Stimulated activated CD8-positive, alpha-beta memory T cell treated with anti-CD3 and anti-CD28 coated beads, Interleukin-4, amount 100 ng/mL, for 4 hours (primary cell): ENCODE measurements around the gene DDX27.

ENCODE experiments used
- DNase-seq, 2 donors: peaks; one replicate each; pipeline ENCODE4 v3.0.0-alpha.2; 2020; ENCODE audit warnings: low read depth in 2 of 2, low spot score in 1 of 2

The DDX27 gene

DNA sequence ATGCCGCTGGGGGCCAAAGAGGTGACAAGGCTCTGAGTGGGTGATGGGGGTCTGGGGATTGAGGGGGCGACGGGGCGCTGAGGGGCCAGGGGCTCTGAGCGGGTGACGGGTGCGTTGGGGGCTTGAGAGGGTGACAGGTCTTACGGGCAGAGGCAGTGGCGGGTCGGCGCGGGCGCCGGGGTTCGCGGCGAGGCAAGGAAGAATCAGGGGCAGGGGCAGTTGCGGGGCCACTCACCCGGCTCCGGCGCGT is 58.5 kb downstream of the DDX27 start:
- DNase-seq = no peak

DNA sequence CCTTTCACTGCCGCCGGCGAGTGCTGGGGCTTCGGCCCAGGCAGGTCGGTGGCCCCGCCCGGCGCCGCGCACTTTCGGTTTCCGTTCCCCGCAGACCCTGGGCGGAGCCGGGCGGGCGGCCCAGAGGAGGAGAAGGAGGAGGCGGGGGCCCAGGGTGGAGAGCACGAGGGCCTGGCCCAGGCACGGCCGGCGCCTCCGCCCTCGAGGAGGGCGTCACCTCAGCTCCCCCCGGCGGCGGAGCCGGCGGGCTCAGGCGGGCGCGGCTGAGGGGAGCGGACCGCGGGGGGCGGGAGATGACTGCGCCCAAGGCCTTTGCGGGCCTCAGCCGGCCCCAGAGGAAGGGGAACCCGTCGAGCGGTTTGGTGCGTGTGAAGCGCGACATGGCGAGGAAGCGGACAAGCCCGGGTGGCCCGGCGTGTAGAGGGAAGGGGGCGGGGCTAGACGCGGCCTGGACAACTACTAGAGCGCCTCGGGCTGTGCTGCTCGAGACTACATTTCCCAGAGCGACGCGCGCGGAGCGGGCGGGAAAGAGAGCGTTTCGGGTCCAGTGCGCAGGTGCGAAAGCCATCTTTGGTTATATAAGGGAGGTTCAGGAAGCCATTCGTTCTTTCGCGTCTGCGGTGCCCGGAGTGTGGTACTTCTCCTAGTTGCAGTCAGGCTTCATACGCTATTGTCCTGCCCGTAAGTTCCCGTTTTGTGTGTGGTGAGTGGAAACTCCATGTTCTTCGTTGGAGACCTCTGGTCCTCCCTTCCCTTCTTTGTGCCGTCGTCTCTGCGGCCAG is 59.0 kb downstream of the DDX27 start, which contains the start of gene ZNFX1:
Gene ZNFX1, minus strand, starts transcription at position 22 of the 782 bp plus-strand sequence. CDS start 2,218 bp downstream, outside the sequence.
- DNase-seq = peak; percentile 95 to 97

DNA sequence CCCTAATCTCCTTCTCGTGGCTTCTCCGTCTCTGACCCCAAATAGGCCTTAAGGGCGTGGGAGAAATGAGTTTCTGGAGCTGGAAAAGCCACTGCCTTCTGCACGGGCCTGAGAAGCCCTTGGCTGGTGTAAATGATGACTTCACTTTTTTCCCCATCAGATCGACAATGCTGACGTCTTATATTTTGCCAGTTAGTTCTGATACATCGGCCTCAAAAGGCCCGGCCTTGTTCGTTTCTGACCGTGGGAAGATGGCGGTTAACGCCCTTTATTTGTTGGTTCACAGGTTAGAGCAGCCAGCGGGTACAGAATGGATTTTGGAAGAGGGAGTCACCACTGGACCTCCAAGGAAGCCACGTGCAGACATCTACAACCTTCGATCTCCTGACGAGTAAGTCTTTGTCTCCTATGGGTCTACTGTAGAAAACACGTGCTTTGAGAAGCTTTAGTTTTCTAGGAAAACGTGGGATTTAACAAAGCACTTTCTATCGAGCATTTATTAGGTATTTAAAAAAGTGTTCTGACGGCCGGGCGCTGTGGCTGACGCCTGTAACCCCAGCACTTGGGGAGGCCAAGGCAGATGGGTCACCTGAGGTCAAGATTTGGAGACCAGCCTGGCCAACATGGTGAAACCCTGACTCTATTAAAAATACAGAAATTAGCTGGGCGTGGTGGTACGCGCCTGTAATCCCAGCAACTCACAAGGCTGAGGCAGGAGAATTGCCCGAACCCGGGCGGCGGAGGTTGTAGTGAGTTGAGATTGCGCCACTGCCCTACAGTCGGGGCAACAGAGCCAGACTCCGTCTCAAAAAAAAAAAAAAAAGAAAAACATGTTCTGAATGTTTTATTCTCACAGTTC is 59.8 kb downstream of the DDX27 start:
- DNase-seq = peak in 1 of 2 donors; percentile 6

DNA sequence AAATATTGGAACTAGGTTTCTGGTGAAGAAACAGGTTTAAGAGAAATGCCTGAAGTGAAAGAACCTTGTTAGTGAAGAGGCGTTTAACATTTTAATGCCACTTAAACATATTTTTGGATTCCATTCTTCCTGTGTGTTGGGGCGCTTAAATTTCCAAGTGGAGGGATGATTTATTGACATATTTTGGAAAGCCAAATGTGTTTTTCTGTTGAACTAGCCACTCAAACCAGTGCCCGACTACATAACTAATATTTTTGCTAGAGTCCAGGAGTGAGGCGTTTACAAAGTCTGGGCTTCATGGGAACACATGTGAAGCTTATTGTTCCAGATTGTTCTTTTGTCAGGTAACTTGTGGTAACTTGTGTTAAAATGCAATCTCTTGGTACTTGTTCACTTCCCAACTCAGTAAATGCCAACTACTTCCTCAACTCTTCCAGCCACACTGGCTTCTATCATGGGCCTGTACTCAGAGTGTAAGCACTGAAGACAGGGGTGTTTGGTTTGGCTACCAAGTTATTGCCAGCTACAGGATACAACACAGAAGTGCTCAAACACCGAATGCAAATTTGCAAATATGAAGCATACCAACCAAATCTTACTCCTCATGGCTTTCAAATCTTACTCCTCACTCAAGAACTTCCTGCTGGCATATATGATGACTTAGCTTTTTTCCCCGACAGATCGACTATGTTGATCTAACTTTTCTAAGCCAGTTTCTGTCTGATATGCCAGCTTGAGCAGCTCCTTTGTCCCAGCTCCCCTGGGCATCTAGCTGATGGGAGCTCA is 60.7 kb downstream of the DDX27 start:
- DNase-seq = no peak

DNA sequence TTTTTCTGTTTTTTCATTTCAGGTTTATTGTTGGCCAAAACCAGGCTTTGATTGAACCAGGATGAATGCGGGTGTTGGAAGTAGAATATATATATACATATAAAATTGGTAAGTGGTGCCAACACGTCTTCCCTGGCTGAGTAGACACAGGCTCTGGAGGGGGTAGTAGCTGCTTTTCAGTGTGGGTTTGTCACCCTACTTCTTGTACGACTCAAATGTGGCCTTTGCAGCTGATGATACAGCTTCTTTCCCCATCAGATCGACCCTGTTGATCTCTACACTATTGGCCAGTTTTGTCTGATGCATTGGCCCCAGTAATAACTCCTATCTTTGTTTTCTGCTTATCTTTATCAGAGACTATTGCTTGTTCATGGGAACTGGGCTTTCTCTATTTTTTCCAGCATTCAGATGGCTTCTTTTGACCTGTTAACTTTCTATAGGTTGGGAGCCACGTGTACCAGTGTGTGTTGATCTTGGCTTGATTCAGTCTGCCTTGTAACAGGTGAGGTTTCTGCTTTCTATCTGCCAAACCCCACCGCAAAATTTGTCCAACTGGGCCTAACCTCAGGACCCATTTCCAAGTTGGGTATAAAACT is 61.3 kb downstream of the DDX27 start:
- no peak for DNase-seq

DNA sequence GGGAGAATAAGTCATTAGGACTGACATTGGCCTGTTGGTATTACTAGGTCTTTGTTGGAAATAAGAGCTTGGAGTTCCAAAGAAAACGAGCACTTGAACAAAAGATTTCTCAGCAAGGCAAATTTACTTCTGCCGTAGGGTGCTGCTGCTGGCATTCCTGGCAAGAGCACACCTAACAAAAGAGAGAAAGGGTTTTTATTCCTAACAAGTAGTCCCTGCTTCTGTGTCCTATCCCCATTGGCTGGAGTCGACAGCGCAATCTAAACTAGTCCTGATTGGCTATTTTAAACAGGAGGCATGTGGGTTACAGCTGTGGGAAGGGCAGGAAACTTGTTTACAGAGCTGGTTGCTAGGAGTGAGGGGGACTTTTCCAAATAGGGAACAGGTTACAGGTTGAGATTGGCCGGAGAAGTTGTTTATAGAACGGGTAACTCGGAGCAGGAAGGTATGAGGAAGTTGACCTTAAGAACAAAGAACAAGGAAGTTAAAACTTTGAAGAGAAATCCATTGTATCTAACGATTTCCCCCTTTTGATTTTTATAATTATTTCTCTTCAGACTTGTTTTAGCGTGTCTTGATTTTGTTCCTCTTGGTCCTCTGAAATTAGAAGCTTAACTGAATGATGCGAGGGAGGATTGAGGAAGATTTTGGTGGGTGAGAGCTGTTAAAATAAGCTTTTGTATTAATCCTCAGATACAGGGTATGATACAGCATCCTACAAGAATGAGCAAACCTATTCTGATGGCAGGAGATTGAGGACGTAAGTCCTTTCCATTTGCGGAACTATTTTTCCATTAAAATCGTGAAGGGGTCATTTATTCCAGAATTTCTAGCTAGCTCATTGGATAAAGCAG is 62.1 kb downstream of the DDX27 start:
- DNase-seq = no peak

DNA sequence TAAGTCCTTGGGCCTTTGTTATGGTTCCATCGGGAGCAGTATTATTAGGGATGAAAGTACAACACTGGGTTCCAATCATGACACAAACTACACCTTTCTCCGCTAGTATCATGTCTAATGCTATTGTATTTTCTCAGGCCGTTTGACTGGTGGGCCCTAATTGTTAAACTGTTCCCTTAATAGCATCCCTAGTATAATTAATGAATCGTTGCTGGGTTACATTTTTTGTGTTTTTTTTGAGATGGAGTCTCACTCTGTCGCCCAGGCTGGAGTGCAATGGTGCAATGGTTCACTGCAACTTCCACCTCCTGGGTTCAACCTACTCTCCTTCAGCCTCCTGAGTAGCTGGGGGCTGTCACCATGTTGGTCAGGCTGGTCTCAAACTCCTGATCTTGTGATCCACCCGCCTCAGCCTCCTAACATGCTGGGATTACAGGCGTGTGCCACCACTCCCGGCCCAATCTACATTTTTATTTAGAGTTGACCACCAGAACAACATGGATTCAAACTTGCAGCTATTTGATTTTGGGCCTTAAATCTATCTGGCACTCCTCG is 62.8 kb downstream of the DDX27 start:
- no peak for DNase-seq

DNA sequence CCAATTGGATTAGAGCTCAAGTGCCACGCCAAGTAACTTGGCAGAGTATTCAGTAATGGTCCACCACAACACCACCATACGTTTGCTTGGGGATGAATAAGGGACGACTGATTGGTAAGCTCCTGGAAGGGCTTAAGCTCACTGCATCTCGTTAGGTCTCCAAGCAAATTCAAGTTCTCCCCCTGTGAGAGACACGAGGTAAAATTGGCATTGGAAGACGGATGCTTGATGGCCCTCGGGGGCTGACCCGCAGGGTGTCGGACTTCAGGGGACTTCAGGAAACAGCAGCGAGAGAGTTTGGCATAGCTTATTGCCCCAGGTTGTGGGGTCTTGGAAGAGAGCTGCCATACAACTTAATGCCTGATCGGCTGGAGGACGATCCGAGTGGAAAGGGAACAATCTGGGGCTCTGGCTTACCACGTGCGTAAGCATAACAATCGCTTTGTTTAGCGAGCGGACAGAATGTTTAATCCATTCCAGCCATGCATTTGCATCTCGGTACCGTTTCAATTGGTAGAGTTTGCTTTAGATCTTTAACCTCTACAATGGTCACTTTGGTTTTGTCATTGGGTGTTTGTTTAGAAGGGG is 63.5 kb downstream of the DDX27 start:
- DNase-seq = no peak

DNA sequence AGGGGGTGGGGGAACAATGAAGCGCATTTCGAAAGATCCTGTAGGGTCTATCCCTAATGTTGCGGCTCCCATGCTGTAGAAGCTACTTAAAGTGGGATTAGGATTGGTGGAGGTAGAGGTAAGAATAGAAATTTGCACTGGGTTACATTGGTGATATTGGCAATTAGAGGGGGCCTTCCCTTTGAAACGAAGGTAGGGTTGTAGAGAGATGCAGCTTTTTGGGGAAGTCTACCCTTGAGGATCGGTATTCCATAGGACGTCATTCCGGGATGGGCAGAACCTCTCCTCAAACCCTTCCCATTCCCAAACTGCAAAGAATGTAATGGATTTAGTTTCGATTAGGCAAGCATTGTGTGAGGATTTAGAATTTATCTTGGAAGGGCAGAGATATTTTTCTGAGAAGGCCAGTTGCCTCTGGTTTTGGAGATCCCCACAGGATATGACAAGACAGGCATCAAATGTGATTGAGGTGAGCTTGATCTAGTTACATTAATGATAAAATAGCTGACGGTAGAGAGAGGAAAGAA is 64.0 kb downstream of the DDX27 start:
- DNase-seq = no peak

DNA sequence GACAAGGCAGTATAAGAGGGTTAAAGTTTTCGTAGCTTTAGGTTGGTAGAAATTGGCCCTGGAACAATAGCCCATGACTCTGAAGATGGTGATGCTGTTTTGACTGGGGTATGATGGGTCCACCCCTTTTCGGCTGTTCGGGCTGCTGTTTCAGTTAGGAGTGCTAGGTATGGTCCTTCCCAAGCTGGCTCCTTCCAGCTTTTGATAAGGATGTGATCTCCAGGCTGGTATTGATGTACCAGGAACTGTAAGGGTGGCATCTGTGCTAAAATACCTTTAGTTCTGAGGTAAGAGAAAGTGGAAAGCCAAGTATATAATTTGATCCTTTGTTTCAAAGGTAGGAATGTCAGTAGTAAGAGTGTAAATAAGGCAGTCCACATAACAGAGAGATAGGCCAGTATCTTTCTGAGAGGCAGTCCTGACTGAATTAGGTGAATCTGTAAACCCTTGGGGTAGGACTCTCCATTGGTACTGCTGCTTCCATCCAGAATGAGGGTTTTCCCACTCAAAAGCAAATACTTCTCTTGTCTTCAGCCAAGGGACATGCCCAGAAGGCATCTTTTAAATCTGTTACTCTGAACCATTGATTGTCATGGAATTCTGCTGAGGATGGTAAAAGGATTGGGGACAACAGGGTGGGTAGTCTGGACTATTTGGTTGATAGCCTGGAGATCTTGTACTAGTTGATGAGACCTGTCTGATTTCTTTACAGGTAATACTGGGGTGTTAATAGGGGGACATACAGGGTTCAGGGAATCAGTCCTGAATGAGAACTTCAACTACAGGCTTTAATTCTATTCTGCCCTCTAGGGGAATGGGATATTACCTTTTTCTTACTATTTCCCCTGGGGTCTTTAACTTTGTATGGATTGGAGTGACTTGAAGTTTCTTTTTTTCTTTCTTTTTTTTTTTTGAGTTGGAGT is 64.7 kb downstream of the DDX27 start:
- DNase-seq = no peak

DNA sequence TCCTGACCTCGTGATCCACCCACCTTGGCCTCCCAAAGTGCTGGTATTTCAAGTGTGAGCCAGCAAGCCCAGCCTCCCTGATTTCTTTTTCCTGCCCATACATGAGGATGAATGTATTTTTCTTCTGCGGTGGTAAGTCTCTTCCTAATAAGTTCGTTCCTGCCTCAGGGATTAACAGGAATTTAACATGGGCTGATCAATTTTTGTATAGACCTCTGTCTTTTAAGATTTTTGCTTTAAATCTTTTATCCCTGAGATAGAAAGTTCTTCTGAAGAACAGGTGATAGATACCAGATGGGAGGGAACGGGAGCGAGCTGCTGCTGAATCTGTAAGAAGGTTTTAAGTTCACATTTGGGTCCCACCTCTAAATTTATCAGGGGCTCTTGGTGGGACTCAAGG is 65.6 kb downstream of the DDX27 start:
- no peak for DNase-seq

DNA sequence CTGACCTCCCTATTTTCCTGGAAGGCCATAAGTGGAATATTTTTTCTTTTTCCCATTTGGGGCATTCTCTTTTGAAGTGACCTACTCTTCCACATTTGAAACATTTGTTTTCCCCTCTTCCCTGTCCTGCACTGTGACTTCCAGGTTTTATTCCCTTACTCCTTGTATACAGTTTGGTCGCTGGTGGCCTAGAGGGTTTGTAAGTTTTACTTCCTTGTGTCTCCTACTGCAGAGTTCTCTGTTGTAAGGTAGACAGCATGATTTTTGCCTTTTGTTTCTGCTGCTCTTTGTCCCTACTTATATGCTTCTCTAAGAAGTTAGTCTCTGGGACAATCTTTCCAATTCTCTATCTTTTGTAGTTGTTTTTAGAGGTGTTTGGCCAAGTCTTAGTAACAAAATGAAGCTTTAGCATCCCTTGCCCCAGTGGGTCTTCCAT is 66.0 kb downstream of the DDX27 start:
- no peak for DNase-seq

DNA sequence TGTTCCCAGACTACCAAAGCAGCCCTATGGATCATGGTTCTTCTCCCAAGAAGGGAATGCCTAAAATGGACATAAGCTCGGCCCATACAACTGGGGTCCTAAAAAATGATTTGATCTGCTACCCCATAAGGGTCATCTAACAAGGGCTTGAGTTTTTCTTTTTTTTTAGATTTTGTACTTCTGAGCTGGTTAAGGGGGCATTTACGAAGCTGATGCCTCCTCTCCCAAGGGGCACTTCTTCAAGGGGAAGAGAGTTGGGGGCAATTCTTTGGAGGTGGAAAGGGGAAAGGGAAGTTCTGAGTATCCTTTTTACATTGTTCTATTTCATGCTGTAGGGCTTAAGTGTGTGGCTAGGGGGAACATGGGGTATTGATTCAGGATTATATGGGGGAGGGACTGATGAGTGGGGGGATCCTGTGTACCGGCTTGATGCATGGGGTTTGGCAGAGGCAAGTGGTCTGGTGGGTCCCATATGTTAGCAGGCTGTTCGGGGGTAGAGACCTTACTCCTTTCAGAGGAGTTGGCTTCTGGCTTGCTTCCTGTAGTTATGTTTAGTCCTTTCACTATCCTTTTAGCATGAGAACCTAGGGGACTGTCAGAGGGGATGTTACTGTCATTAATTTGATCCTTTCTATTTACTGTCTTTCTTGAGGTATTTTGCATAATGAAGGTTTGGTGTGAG is 66.7 kb downstream of the DDX27 start:
- DNase-seq = no peak

DNA sequence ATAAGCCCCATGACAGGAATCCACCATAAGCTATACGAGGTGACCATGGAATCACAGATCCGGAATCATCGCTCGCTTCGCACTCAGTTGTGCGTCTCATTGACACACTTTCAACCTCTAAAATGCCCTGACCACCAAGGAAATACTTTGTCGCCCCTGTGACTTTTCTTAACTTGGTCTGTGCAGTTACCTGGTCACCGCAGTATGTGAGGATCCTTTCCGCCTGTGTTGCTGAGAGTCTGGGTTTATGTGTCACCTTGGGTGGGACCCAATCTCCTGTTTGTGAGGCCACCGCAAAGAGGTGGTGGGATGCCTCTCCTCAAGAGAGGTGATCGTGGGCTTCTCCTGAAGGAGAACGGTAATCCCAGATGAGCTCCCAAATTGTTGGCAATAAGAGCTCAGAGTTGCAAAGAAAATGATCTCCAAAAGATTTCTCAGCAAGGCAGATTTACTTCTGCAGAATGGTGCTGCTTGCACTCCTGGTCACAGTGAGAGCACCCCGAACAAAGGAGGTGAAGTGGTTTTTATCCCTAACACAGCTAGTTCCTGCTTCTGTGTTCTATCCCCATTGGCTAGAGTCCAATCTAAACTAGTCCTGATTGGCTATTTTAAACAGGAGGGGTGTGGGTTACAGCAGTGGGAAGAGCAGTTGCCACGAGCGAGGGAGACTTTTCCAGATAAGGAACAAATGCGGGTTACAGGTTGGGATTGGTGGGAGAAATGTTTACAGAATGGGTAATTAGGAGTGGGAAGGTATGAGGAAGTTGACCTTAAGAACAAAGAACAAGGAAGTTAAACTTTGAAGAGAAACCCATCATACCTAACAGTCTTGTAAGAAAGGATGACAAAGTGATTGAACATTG is 67.7 kb downstream of the DDX27 start:
- no peak for DNase-seq

DNA sequence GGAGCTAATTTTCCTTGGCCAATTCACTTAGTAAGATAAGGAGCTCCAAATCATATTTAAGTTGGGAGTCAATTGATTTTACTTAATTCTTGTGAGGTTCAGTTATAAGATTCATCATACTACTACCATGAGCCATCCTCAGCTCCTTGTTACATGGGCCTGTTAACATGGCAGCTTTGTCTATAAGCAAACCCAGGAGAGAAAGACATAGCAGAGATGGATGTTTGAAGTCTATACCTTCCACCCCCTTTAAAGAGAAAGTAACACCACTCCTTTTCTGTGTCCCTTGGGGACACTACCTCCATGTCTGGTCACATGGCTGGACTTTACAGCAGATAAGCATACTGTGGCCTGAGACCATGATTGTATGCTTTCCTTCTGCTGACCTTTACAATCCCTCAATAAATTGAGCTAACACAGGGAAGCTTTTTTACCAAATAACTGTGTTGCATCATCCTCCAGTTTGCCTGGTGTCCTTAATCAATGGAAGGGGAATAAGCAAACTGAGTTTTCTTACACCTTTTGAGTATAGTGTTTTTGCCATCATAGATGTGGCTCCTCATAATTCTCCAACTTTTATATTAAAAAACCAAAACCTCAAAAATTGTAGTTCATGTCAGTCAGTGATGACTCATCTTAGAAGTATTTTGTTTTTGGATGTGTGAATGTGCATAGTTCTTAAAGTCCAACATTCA is 68.5 kb downstream of the DDX27 start:
- DNase-seq = no peak

DNA sequence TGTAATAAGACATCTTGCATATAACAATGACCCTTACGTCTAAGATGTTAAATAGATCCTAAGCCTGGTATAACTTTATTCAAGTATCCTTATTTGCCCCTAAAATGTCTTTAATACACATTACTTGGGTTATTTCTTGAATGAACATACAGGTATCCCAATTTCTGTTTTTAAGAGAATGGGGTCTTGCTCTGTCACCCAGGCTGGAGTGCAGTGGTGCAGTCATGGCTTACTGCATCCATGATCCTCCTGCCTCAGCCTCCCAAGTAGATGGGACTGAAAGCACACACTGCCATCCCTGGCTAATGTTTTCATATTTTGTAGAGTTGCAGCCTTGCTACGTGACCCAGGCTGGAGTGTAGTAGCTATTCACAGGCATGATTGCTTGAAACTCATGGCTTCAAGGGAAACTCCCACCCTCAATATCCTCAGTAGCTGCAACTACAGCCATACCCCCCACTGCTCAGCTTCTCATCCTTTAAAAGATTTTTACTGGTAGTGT is 69.1 kb downstream of the DDX27 start:
- DNase-seq = no peak
